ENCODE measurements around the gene ANAPC5.
A peak's percentile ranks its signal among the peaks of the same experiment; 100 is the strongest.
"Not testable (repeated sequence)": the region's sequence is repeated elsewhere in the genome, so short reads cannot be mapped to it uniquely, and the experiment has no call there.

Gene ANAPC5

GRCh38 chr12:121307397-121307796 lies 44.8 kb downstream of the ANAPC5 start:
- DNase-seq: not testable (repeated sequence)

GRCh38 chr12:121304306-121304705 lies 47.9 kb downstream of the ANAPC5 start:
- DNase-seq: no peak

- no peak for DNase-seq
Measured at GRCh38 chr12:121301876-121302275, 50.3 kb downstream of the ANAPC5 start.

- DNase-seq: no peak
Measured at GRCh38 chr12:121300083-121300819, 52.0 kb downstream of the ANAPC5 start.

- DNase-seq: no peak
Measured at GRCh38 chr12:121299662-121300061, 52.5 kb downstream of the ANAPC5 start.

- not testable (repeated sequence) for DNase-seq
Measured at GRCh38 chr12:121298411-121298810, 53.8 kb downstream of the ANAPC5 start.

GRCh38 chr12:121297435-121297991 lies 54.7 kb downstream of the ANAPC5 start:
- peak; percentile 43 for DNase-seq

GRCh38 chr12:121296618-121297434 lies 55.4 kb downstream of the ANAPC5 start, which contains the start of gene CAMKK2:
Gene CAMKK2, minus strand, starts transcription at chr12:121296709. Its CDS starts 22,183 bp downstream, at chr12:121274526.
- DNase-seq: peak; percentile 88

GRCh38 chr12:121295746-121296617 lies 56.2 kb downstream of the ANAPC5 start:
- no peak for DNase-seq

GRCh38 chr12:121295116-121295745 lies 57.0 kb downstream of the ANAPC5 start:
- no peak for DNase-seq

- DNase-seq: no peak
Measured at GRCh38 chr12:121294151-121294889, 57.9 kb downstream of the ANAPC5 start.

- no peak for DNase-seq
Measured at GRCh38 chr12:121293603-121294002, 58.6 kb downstream of the ANAPC5 start.

- DNase-seq: no peak
Measured at GRCh38 chr12:121290410-121290809, 61.8 kb downstream of the ANAPC5 start.

GRCh38 chr12:121289962-121290361 lies 62.2 kb downstream of the ANAPC5 start:
- DNase-seq: no peak

- DNase-seq: no peak
Measured at GRCh38 chr12:121288986-121289385, 63.2 kb downstream of the ANAPC5 start.

GRCh38 chr12:121288158-121288845 lies 63.9 kb downstream of the ANAPC5 start:
- DNase-seq: no peak

- DNase-seq: no peak
Measured at GRCh38 chr12:121287267-121287954, 64.8 kb downstream of the ANAPC5 start.

GRCh38 chr12:121285856-121286255 lies 66.4 kb downstream of the ANAPC5 start:
- no peak for DNase-seq

GRCh38 chr12:121284551-121285390 lies 67.4 kb downstream of the ANAPC5 start:
- no peak for DNase-seq
